ENCODE measurements around the gene TBC1D24.

Gene TBC1D24

GRCh38 chr16:2520784-2521531, 46.0 kb downstream of the TBC1D24 start:
- Histone ChIP-seq H3K9me3 (no peaks in the 10 kb centered on the region), H3K36me3 (peaks cover 68% of the 10 kb centered on the region), H3K4me3 (peak overlapping the region; percentile 74), H3K4me1 (peaks cover 35% of the 10 kb centered on the region), H3K4me2 (peak overlapping the region; percentile 95), H3K9ac (peak overlapping the region; percentile 83), H3K27ac (peak overlapping the region; percentile 73), H3K27me3 (no peaks in the 10 kb centered on the region), H4K20me1 (peaks cover 66% of the 10 kb centered on the region)
- no peak for TF ChIP-seq Cebpa-rat (IDR thresholded peaks at IDR 0.05)

GRCh38 chr16:2523801-2524231, 48.9 kb downstream of the TBC1D24 start:
- no peaks in the 10 kb centered on the region for H3K27me3 ChIP-seq
- no peak overlapping the region for H3K27ac ChIP-seq
- TF ChIP-seq Cebpa-rat (IDR thresholded peaks at IDR 0.05), result no peak
- peaks cover 42% of the 10 kb centered on the region for H4K20me1 ChIP-seq
- no peak overlapping the region for H3K4me2 ChIP-seq
- no peak overlapping the region for H3K4me3 ChIP-seq
- no peak overlapping the region for H3K9ac ChIP-seq
- no peaks in the 10 kb centered on the region for H3K9me3 ChIP-seq
- H3K4me1 ChIP-seq, result peaks cover 19% of the 10 kb centered on the region
- H3K36me3 ChIP-seq, result peaks cover 77% of the 10 kb centered on the region

GRCh38 chr16:2524339-2524938, 49.5 kb downstream of the TBC1D24 start:
- no peak overlapping the region for H3K4me2 ChIP-seq
- H3K4me3 ChIP-seq, result no peak overlapping the region
- H3K9ac ChIP-seq, result no peak overlapping the region
- no peaks in the 10 kb centered on the region for H3K27me3 ChIP-seq
- peaks cover 36% of the 10 kb centered on the region for H4K20me1 ChIP-seq
- no peak overlapping the region for H3K27ac ChIP-seq
- no peaks in the 10 kb centered on the region for H3K9me3 ChIP-seq
- H3K36me3 ChIP-seq, result peaks cover 77% of the 10 kb centered on the region
- H3K4me1 ChIP-seq, result peaks cover 13% of the 10 kb centered on the region
- TF ChIP-seq Cebpa-rat (IDR thresholded peaks at IDR 0.05), result no peak

- H3K36me3 ChIP-seq, result peaks cover 84% of the 10 kb centered on the region
- H3K9me3 ChIP-seq, result no peaks in the 10 kb centered on the region
- H3K9ac ChIP-seq, result no peak overlapping the region
- H3K27me3 ChIP-seq, result no peaks in the 10 kb centered on the region
- no peak overlapping the region for H3K27ac ChIP-seq
- peaks cover 13% of the 10 kb centered on the region for H3K4me1 ChIP-seq
- H3K4me2 ChIP-seq, result no peak overlapping the region
- H4K20me1 ChIP-seq, result peaks cover 26% of the 10 kb centered on the region
- no peak overlapping the region for H3K4me3 ChIP-seq
- no peak for TF ChIP-seq Cebpa-rat (IDR thresholded peaks at IDR 0.05)
These were observed 51.2 kb downstream of the TBC1D24 start for GRCh38 chr16:2526135-2526534.

GRCh38 chr16:2527071-2527783, 52.3 kb downstream of the TBC1D24 start:
- Histone ChIP-seq H3K9me3 (no peaks in the 10 kb centered on the region), H3K4me2 (no peak overlapping the region), H3K9ac (no peak overlapping the region), H3K4me3 (no peak overlapping the region), H3K27ac (no peak overlapping the region), H3K36me3 (peaks cover 81% of the 10 kb centered on the region), H4K20me1 (peaks cover 24% of the 10 kb centered on the region), H3K27me3 (no peaks in the 10 kb centered on the region), H3K4me1 (peaks cover 10% of the 10 kb centered on the region)
- TF ChIP-seq Cebpa-rat (IDR thresholded peaks at IDR 0.05), result no peak

GRCh38 chr16:2527784-2528100, 52.8 kb downstream of the TBC1D24 start:
- no peak overlapping the region for H3K27ac ChIP-seq
- no peak overlapping the region for H3K4me2 ChIP-seq
- H3K36me3 ChIP-seq, result peaks cover 76% of the 10 kb centered on the region
- no peak for TF ChIP-seq Cebpa-rat (IDR thresholded peaks at IDR 0.05)
- no peak overlapping the region for H3K4me3 ChIP-seq
- no peaks in the 10 kb centered on the region for H3K27me3 ChIP-seq
- H3K9me3 ChIP-seq, result no peaks in the 10 kb centered on the region
- peaks cover 12% of the 10 kb centered on the region for H3K4me1 ChIP-seq
- H4K20me1 ChIP-seq, result peaks cover 24% of the 10 kb centered on the region
- H3K9ac ChIP-seq, result no peak overlapping the region

GRCh38 chr16:2528161-2529060, 53.5 kb downstream of the TBC1D24 start:
- no peak for TF ChIP-seq Cebpa-rat (IDR thresholded peaks at IDR 0.05)
- no peak overlapping the region for H3K9ac ChIP-seq
- H3K27ac ChIP-seq, result no peak overlapping the region
- H3K4me3 ChIP-seq, result no peak overlapping the region
- H3K36me3 ChIP-seq, result peaks cover 69% of the 10 kb centered on the region
- peaks cover 18% of the 10 kb centered on the region for H4K20me1 ChIP-seq
- peaks cover 19% of the 10 kb centered on the region for H3K4me1 ChIP-seq
- H3K27me3 ChIP-seq, result no peaks in the 10 kb centered on the region
- H3K9me3 ChIP-seq, result no peaks in the 10 kb centered on the region
- H3K4me2 ChIP-seq, result no peak overlapping the region

- Histone ChIP-seq H4K20me1 (peaks cover 10% of the 10 kb centered on the region; the same call in 1 of the 2 replicates), H3K9ac (no peak overlapping the region), H3K27me3 (no peaks in the 10 kb centered on the region), H3K4me1 (peaks cover 23% of the 10 kb centered on the region), H3K4me2 (no peak overlapping the region), H3K4me3 (no peak overlapping the region), H3K36me3 (peaks cover 60% of the 10 kb centered on the region), H3K9me3 (no peaks in the 10 kb centered on the region), H3K27ac (no peak overlapping the region)
- TF ChIP-seq Cebpa-rat (IDR thresholded peaks at IDR 0.05), result no peak
These were observed 54.4 kb downstream of the TBC1D24 start for GRCh38 chr16:2529061-2529931.
